Cardiac muscle cell (in vitro differentiated cells and primary cell): ENCODE results near the gene CDS1. TPM values are rescaled to one million over a fixed set of nuclear protein-coding genes. Genes with fewer than 3 reads are reported as not detected.

Experiments
- DNase-seq, 2 donors: peaks; one replicate each; pipeline versions ENCODE4 v3.0.0 to v3.0.0-alpha.2; 2010 to 2017; ENCODE audit warnings: low read depth in 1 of 2, low spot score in 1 of 2
- H3K27ac ChIP-seq: fragments of 200-600 bp; sonication (generic); 2 replicates; pipeline ENCODE4 v1.5.1; 2016
- H3K27me3 ChIP-seq: fragments of 200-600 bp; sonication (generic); 2 replicates; pipeline ENCODE4 v1.6.0; 2016; ENCODE audit warnings: control low read depth
- H3K36me3 ChIP-seq: fragments of 200-600 bp; sonication (generic); 2 replicates; pipeline ENCODE4 v1.5.1; 2016; ENCODE audit warnings: control low read depth
- H3K4me1 ChIP-seq: fragments of 200-600 bp; sonication (generic); 2 replicates; pipeline ENCODE4 v1.8.1; 2017; ENCODE audit warnings: low read depth, mild to moderate bottlenecking, mixed run types
- H3K4me3 ChIP-seq: fragments of 200-600 bp; sonication (generic); 2 replicates; pipeline ENCODE4 v1.5.1; 2016; ENCODE audit warnings: mild to moderate bottlenecking
- H3K9me3 ChIP-seq: fragments of 200-600 bp; sonication (generic); 2 replicates; pipeline ENCODE4 v1.5.1; 2017; ENCODE audit warnings: low read depth, mild to moderate bottlenecking, control low read depth
- CTCF ChIP-seq: IDR thresholded peaks from 2 replicates; pipeline ENCODE4 v1.5.1; 2012; ENCODE audit warnings: low read depth, mild to moderate bottlenecking, low read length
- polyA plus RNA-seq: library from polyadenylated mRNA; unstranded; fragments of >200 nt; fragmentation: Nextera tagmentation; extraction: Ambion mirVana; gene quantifications from 2 replicates; pipeline ENCODE4 v1.2.1, GENCODE V29; 2016
- total RNA-seq: library from RNA; depleted of rRNA; stranded (reverse); fragments of >200 nt; gene quantifications from 2 replicates; pipeline ENCODE4 v1.2.3, GENCODE V29; 2016

Gene CDS1
- total and polyA plus RNA-seq, 2 experiments from 2014 or later, result 1.9 to 2.2 TPM

GRCh38 chr4:84697615-84698201 is 114.8 kb downstream of the CDS1 start:
- Histone ChIP-seq H3K4me3 (no peak overlapping the region), H3K27me3 (no peaks in the 10 kb centered on the region), H3K27ac (no peak overlapping the region), H3K9me3 (no peaks in the 10 kb centered on the region), H3K4me1 (no peaks in the 10 kb centered on the region), H3K36me3 (peaks cover 65% of the 10 kb centered on the region)
- TF ChIP-seq CTCF, result no peak
- DNase-seq, result no peak

GRCh38 chr4:84699001-84699671 is 116.2 kb downstream of the CDS1 start:
- no peak for TF ChIP-seq CTCF
- H3K36me3 ChIP-seq, result peaks cover 64% of the 10 kb centered on the region

More at GRCh38 chr4:84699001-84699671, 116.2 kb downstream of the CDS1 start:
- Histone ChIP-seq H3K27me3 (no peaks in the 10 kb centered on the region), H3K4me3 (no peak overlapping the region), H3K9me3 (no peaks in the 10 kb centered on the region), H3K27ac (no peak overlapping the region), H3K4me1 (no peaks in the 10 kb centered on the region)
- no peak for DNase-seq

Other genes with a start within 250 kb of the CDS1 start
- gene NKX6-1, start 83.8 kb upstream of the CDS1 start, total RNA-seq, result not detected in 2 replicates
- not detected in 2 replicates for gene NKX6-1, start 83.8 kb upstream of the CDS1 start, polyA plus RNA-seq